RPMI7951 (cell line): ENCODE data around the gene ARL14. TPM values are rescaled to one million over a fixed set of nuclear protein-coding genes. Genes with fewer than 3 reads are reported as not detected.

Experiments
- DNase-seq: peaks from one replicate; pipeline ENCODE4 v3.0.0-alpha.2; 2012; ENCODE audit warnings: low read depth
- total RNA-seq: library from RNA; depleted of rRNA; stranded (reverse); fragments of >200 nt; shearing (Covaris generic); gene quantifications from 2 replicates; pipeline ENCODE4 v1.2.3, GENCODE V29; 2014; rRNA removed

ARL14 gene
- not detected in 2 replicates for total RNA-seq

DNA sequence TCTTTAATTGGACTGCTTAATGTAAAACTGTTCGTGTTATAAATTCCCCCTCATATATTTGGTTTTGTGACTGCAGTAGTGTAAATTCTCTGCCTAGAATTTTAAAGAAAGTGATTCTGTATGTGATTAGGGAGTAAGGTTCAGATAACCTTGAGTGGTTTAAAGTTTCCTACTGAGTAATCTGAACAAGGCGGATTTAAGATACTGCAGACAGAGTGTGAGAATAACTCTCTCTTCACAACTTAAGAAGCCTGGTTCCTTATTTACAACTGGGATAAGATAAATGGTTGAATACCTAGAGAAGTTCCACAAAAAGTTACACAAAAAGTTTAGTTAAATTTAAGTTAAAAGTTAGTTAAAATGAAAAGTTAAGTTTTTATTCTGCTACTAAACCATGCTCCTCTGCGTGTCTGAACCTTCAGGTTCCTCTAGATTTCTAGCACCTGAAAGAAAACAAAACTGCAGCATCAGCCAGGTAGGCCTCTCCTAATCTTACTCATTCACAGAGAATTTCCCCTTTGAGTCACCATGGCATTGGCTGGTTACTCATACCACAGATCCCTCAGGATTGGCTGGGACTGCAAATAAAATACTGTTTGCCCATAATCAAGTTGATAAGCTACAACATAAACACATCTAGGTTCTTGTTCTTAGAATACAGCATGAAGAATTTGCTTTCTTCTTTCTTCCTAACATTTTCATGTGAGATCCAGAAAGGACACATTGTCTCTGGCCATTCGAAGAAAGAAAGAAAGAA is at the start of gene ARL14:
Gene ARL14 (plus strand): TSS at position 614 of the 757 bp plus-strand sequence. CDS start 187 bp downstream, outside the sequence.
- DNase-seq: peak; percentile 61

DNA sequence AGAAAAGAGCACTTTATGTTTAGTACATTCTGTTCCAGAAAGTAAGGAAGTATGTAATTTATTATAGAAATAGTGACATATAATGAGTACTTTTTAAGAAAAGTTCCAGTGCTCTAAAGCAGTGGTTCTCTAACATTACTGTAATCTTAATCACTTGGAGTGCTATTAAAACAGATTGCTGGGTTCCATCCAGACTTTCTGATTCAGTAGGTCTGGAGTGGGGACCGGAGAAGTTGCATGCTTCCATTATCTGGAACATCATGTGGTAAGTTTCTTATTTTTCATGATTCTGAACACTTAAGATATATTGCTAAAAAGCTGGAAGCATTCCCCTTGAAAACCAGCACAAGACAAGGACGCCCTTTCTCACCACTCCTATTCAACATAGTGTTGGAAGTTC is 47.5 kb upstream of the ARL14 start:
- DNase-seq: no peak

DNA sequence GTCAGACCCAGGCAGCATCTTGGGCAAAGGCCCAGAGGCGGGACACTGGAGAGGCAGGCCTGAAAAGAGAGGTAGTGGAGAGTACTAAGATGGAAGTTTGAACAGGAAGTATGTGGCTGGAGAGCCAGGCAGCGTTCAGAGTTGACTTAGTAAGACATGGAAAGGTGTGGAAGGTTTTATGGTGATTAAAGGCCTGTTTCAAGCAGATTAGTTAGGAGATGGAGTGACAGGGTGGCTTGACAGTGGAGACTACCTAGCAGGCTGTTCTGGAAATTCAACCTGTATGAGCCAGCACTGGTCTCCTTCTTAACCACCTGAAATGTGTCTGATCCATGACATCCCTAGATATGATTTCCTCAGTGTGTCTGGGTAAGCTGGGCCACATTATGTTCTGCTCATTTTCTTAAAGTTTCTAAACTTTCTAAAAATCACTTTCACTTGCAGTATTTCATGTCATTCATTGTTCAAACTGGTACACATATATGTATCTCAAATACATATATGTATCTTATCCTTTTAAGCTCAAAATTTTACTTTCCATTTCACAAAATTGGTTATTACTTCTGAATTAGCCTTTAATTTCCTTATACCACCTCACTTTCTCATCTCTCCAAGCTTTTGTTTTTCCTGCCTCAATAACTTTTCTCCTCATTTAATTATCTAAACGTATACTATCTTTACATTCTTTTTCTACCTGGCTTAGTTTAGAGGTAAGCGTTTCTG is 43.4 kb upstream of the ARL14 start:
- DNase-seq: no peak

DNA sequence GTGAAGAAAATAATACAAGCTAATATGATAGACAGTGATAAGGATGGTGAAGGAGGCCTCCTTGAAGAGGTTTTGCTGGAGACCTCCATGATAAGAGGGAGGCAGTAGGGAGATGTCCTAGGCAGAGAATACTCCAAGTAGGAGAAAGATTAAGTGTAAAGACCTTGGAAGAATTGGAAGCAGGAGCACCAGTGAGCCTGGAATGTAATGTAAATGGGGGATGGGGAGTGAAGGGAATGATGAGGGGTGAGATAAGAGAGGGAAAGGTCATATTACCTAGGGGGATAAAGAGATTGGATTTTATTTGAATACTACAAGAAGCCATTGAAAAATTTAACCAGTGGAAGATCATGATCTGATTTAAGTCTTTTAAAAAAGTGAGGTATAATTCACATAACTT is 41.7 kb upstream of the ARL14 start:
- DNase-seq: no peak

DNA sequence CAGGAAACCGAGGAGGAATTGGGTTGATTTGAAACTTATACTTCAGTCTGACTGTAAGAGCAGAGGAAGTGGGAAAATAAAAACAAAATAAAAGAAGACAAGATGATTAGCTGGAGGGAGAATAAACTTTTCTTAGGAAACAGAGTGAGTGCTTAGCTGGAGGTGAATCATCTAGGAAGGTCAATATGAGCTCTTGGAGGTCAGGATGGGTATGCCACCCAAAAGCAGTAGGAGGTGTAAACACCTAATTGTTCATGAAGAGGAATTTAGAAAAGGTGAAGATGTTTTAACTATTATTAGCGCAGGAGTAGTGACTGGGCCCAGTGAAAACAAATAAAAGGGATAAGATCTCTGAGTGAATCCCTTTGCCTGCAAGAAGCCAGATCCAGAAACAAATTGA is 39.9 kb upstream of the ARL14 start:
- no peak for DNase-seq

DNA sequence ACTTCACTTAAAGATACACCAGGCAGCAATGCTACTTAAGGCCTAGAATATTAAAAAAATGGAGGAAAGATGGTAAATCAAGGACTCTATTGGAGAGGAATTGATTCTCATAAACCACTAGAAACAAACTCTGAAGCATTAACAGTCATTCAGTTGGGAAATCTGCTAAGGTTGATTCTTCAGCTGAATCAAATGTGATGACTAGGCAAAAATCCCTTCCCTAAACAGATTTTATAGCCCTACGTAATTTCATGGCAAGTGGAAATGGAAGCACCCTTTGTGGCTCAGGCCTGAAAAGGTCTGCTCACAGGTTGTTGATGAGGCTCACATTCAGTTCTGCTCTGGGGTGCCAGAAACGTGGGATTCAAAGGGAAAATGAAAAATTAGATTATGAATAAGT is 38.8 kb upstream of the ARL14 start:
- DNase-seq: no peak

DNA sequence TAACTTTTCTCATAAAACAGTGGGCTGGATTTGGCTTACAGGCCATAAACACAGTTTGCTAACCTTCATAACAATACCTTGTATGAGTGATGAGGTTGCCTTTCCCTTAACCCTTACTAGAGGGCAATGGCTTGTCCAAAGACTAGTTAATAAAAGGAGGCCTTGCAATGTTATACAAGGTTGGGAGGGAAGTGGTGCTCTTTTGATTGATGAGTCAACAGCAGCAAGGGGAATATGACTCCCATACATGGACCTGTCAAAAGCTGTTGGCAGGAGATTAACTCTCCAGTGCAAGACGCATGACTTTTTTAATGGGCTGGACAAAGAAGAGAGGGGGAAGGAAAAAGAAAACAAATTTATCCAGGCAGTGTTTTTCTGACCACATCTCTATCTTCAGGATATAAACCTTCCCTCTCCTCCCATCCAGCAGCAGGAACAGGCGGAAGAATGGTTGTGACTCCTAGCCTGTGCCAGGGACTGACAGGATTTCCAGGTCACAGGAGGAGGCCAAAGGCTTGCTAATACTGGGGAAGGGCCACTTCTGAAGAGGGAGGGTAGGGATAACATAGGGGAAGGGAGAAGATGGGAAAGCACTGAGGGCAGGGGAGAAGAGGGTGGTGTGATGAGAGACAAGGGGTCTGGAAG is 35.2 kb upstream of the ARL14 start:
- peak; percentile 54 for DNase-seq

DNA sequence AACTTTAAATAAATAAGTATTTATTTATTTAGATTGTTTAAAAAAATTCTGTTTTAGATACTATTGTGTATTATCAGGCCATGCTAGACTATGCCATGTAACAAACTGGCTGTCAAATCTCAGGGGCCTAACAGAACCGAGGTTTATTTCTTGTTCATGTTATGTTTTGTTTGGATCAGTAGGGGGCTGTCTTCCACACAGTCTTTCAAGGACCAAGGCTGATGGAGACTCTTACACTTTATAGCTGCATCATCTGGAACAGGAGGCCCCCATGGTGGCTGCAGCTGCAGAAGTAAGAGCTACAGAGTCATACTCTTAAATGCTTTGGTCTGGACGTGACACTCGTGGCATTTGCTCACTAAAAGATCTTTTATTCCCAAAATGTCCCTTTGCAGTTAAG is 33.0 kb upstream of the ARL14 start:
- peak; percentile 24 for DNase-seq

DNA sequence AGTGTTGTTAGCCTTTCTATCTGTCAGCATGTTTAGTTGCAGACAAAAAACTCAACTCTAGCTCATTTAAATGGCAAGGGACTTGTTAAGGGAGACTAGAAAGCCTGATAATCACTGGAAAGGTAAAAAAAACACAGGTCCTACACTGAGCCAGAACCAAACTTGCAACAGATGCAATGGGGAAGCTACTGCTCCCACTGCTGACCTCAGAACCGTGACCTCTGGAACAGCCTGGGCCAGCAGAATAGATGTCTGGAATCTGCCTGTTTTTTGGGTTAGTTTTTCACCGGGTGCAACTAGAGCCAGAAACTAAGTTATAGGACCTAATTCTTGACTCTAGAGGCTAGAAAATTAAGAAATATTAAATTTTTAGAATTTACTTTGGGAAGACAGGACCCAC is 32.5 kb upstream of the ARL14 start:
- no peak for DNase-seq

DNA sequence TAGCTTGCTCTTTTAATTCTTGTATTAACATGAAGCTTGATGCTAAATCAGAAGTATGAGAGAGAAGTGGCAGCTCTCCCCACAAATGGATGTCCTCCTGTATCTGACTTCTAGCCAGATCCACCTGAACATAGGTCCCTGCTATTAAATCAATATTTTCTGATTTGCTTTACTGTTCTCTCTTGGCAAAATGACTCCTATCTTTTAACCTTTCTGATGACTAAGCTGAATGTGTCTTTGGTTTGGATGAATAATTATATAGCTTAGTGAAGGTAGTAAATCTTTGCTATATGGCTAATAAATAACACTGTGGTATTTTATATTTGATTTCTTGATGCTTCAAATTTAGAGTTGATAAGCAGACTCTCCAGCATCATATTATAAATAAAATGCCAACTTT is 28.3 kb upstream of the ARL14 start:
- DNase-seq: no peak

DNA sequence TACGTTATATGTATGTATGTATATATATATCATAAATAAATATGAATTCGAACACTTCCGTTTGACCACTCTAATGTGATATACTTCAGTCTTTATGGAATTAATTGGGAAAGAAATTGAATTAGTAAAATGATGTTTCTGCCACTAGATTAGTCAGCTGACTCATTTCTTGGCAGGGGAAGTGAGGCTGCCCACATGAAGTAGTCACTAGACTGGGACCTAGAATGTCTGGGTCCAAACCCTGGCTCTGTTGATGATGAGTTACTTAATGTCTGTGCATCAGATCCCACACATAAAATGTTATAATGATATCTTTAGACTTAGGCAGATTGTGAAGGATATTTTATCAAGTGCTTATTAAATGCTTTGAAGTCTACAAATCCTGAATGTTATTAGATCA is 27.4 kb upstream of the ARL14 start:
- no peak for DNase-seq

DNA sequence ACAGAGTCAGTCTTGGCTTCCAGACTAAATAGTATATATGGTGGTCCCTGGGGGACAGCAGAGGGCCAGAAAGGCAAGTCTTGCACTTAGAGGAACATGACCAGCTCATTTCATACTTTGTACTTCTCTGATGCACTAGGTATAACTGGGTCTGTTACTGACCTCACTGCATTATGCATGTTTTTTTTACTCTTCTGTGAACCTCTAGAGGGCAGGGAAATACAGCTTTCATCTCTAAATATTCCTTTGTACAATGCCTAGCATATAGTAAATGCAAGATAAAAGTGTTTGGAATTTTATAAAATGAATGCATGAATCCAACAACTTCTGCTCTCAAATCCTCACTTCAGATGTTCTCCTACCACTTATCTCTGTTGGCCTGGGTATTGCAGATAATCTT is 23.4 kb upstream of the ARL14 start:
- no peak for DNase-seq

DNA sequence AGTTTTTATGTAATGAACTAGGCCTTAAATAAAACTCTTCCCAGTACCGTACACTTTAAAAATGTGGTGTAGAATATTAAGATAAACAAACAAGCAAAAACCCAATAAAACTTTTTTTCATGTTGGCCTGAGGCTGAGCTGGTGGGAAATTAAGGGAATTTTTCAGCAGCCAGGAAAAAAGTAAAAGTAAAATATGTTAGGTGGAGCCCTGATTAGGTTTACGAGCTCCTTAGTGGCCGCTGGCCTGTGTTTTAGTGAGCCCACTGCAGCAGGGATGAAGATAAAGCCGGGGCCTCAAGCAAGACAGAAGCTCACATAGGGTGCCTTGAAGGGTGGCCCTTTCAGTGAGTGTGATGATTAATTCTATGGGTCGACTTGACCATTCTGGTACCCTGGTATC is 16.1 kb upstream of the ARL14 start:
- no peak for DNase-seq

DNA sequence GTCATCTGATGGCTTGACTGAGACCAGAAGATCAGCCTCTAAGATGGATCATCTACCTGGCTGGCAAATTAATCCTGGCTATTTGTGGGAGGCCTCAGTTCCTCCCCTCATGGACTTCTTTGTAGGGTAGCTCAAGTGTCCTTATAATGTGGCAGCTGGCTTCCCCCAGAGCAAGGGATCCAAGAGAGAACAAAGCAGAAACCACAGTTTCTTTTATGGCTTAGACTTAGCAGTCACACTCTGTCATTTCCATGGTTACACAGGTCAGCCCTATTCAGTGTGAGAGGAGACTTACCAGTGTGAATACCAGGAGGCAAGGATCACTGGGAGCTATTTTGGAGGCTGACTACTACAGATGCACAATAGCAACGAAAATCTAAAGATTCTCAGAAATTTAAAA is 15.3 kb upstream of the ARL14 start:
- DNase-seq: peak; percentile 56

DNA sequence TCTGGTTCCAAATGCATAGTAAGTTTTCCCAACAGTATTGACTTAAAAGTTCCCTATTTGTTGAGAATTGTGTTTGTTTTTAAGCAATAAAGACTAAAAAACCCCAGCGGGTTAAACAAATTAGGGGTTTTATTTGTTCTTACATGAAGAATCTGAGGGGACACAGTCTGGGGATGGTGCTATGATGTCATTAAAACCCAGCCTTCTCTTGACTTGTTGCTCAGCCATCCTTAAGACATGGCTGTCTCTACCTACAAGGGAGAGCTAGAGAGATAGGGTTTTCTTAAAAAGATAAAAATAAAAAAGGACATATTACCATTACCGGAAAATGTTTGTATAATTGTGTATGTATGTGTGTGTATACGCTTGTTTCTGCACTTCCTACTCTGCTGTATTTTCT is 11.7 kb upstream of the ARL14 start:
- no peak for DNase-seq

DNA sequence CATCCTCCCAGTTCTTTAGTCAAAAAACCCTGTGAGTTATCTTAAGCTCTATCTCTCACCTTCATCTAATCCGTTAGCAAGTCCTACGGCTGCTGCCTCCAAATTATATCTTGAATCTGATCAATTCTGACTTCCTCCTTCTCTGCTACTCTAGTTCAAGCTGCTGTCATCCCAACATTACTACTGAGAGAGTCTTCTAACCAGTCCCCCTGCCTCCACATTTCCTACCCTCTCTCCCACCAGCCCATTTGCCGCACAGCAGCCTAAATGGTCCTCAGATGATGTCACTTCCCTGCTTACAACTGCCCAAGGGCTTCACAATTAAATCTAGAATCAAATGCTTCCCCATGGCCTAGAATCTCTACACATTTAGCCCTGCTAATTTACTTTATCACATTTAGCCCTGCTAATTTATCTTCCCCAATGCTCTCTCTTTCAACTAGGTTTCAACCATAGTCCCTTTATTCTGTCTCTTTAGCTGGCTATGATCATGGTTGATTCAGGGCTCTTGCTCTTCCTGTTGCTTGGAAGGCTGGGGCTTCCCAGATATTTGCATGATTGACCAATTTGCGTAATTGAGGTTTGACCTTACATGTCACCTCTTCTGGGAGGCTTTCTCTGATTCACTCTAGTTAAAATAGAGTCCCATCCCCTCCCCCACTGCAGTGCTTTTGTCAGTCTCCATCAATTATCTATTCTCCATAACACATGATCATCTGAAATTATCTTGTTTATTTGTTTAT is 11.0 kb upstream of the ARL14 start:
- peak; percentile 94 for DNase-seq

DNA sequence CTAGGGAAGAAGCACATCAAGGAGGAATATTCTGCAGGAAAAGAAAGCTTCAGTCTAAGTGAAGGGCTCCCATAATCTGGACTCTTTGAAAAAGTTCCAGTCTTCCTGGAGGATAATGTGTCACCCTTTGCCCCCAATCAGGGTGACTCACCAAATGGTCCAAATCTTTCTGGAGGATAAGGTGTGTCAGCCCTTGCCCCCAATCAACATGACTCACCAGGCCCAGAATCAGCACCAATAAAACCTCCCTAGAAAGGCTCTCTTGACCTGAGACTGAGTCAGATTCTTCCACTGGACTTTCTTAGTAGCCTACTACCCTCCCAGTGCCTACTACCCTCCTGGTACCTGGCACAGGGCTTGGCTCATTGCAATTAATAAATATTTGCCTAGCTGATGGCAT is 9.5 kb upstream of the ARL14 start:
- peak; percentile 96 for DNase-seq

DNA sequence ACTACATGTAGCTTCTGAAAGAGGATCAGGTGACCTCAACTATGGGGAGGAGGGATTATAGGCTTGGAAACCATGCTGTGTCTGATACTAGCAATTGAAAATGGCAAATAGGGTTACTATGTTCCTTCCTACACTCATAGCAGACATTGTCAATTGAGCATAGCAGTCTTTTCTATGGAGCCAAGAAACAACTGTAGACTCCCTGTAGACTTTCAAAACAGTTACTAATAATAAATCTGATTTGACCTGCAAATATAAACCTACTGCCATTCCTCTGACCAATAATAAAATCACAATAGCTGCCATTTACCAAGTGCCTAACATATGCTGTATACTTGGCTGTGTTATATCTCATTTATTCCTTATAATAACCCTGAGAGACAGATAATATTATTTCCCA is 8.5 kb upstream of the ARL14 start:
- DNase-seq: no peak

DNA sequence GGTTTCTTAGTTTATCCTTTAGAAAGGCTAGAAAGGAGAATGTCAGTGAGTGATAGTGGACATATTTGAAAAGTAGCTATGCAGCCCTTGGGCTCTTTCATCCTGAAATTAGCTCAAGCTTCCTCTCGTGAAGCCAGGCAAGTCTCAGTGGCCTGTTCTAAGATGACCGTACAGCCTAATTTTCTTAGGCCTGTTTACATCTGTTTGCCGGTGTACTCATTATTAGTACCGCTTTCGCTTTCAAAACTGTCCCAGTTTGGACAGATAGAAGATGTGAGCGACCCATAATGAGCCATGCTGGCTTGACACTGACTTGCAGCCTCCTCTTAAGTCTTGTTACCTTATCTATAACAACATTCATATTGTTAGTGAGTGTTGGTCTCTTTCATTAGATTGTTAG is 5.7 kb upstream of the ARL14 start:
- DNase-seq: peak; percentile 50

DNA sequence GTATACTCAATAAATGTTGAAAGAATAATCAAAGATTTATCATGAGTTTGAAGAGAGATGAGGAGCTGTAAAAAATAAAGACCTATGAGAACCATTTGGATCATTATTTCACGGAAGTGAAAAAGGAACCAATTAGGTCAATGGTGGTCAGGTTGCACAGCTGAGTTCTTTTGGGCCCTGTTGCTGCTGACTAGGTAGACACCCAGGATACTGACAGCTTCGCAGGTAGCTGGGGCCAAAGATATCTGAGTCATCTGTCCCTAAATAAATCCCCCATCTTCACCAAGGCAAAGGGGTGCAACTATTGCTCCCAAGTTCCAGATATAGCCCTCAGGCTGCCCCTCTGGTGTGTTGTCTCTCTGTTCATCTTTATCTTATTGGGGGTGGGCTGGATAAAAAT is 5.0 kb upstream of the ARL14 start:
- no peak for DNase-seq

DNA sequence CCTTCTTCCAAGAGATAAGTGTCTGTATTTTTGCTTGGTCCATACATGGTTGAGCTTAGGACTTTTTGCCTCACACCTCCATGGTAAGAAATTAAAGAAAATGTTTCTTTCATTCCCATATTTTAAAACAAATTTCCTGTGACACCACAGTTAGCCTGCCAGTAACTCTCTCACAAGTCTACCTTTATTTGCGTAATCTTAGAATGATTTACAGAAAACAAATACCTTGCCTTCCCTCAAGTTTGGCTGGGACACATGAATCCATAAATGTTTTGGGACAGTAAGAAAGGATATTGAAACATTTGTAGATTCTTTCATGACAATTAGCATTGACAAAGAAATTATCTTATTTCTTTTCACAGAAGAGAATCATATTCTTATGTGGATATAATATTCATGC is 3.8 kb upstream of the ARL14 start:
- DNase-seq: no peak

DNA sequence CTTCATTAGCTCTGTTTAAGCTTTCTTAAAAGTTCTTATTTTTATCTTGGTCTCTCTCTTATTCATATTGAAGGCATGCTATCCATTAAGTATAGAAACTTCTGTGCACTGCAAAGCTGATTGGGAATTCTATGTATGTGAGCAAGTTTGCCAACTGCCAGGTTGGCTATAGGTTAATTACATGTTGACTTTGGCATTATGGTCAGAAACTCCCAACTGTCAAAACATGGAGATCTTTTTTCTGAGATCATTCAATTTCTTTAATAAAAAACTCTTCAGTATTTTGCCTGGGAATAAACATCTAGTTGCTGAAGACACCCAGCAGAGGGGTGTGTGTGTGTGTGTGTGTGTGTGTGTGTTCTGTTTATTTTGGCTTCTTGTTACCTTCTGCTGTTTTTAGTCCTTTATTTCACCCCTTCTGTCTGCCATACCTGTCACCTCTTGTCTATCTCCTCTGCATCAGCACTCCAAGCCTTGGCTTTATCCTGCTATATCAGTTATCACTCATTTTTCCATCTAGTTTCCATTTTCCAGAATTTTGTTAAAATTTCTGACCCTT is 1.3 kb upstream of the ARL14 start:
- DNase-seq: no peak
